Breast epithelium (tissue), 3 donors: ENCODE results near the gene PLVAP.

Experiments
- CTCF ChIP-seq, 3 donors: fragments of 450-650 bp; IDR thresholded peaks; one replicate each; pipeline ENCODE4 v1.5.1; 2016 to 2017; ENCODE audit warnings: antibody characterized with exemption in 3 of 3, mild to moderate bottlenecking in 3 of 3, moderate library complexity in 3 of 3
- POLR2A ChIP-seq: fragments of 450-650 bp; IDR thresholded peaks from one replicate; pipeline ENCODE4 v1.6.1; 2016; ENCODE audit warnings: antibody characterized with exemption, mild to moderate bottlenecking, moderate library complexity
- POLR2AphosphoS5 ChIP-seq, 3 donors: sonication (generic); formaldehyde crosslinking; IDR thresholded peaks; one replicate each; pipeline ENCODE4 v1.6.1; 2017; ENCODE audit warnings: antibody characterized with exemption in 3 of 3

- no peak for TF ChIP-seq CTCF (IDR thresholded peaks at IDR 0.05)
- no peak for TF ChIP-seq POLR2AphosphoS5 (IDR thresholded peaks at IDR 0.05)
- no peak for TF ChIP-seq POLR2A
These were observed 34.7 kb upstream of the PLVAP start for GRCh38 chr19:17411801-17412200.
